GM12872 (cell line): Measurements from ENCODE around the gene PLA2R1.

Source experiments
- TF ChIP-seq, protein P1 (sequence below): IDR thresholded peaks from 3 replicates; pipeline ENCODE4 v1.5.1; 2011; ENCODE audit warnings: low read depth, mild to moderate bottlenecking, low read length, moderate library complexity; ENCODE audit not compliant: insufficient read depth

Gene PLA2R1

GRCh38 chr2:160076914-160077313 is 14.5 kb upstream of the PLA2R1 start:
- TF ChIP-seq, protein P1, sequence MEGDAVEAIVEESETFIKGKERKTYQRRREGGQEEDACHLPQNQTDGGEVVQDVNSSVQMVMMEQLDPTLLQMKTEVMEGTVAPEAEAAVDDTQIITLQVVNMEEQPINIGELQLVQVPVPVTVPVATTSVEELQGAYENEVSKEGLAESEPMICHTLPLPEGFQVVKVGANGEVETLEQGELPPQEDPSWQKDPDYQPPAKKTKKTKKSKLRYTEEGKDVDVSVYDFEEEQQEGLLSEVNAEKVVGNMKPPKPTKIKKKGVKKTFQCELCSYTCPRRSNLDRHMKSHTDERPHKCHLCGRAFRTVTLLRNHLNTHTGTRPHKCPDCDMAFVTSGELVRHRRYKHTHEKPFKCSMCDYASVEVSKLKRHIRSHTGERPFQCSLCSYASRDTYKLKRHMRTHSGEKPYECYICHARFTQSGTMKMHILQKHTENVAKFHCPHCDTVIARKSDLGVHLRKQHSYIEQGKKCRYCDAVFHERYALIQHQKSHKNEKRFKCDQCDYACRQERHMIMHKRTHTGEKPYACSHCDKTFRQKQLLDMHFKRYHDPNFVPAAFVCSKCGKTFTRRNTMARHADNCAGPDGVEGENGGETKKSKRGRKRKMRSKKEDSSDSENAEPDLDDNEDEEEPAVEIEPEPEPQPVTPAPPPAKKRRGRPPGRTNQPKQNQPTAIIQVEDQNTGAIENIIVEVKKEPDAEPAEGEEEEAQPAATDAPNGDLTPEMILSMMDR = no peak

DNA sequence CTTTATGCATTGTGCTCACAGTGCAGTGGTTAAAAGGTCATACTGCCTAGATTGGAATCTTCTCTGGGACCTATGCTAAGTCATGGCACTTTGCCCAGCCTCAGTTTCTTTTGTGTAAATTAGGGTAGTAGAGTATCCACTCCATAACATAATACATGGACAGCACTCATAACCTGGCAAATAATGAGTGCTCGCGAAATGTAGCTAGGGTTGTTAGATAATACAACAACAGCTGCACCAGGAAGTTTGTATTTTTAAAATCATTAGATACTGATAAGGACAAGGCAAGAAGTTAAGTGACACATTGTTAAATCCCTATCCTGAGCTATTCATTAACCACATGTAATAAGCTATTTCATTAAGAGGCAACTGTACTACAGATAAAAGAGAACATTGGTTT is 13.8 kb upstream of the PLA2R1 start:
- TF ChIP-seq, protein P1 = no peak

GRCh38 chr2:160075171-160075570 is 12.8 kb upstream of the PLA2R1 start:
- TF ChIP-seq, protein P1 = no peak

- TF ChIP-seq, protein P1 = no peak
These were observed 11.0 kb upstream of the PLA2R1 start for GRCh38 chr2:160073284-160073888.

DNA sequence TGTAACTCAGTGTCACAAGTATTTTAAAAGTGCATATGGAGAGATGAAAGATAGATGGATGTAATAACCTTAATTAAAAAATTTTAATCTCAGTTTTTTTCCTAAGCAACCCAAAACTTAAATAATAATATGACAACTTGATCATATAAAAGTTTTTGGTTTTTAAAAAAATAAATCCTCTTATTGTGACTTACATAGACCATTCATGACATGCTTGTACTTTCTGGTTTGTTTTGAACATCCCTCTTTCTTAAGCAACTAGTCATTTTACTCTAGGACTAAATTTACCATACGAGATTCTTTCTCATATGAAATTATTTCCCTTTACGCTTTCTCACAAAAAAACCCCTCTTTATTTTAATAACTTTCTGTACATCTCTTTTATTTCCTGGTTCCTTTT is 6.5 kb upstream of the PLA2R1 start:
- TF ChIP-seq, protein P1 = no peak

GRCh38 chr2:160064916-160065315 is 2.5 kb upstream of the PLA2R1 start:
- TF ChIP-seq, protein P1 = no peak

- TF ChIP-seq, protein P1 = no peak
These were observed 1.6 kb upstream of the PLA2R1 start for GRCh38 chr2:160063879-160064612.
